Heart right ventricle (tissue), 16 donors: ENCODE measurements around the gene MEX3B. TPM values are rescaled to one million over a fixed set of nuclear protein-coding genes. Genes with fewer than 3 reads are reported as not detected.

ENCODE experiments used
- ATAC-seq, 8 donors: fragments of 200-7000 bp; cut with Tn5 transposase; one replicate each; pipeline ENCODE4 v1.9.1; 2020; ENCODE audit warnings: mild to moderate bottlenecking in 8 of 8, moderate library complexity in 8 of 8, moderate number of reproducible peaks in 1 of 8
- DNase-seq, 2 donors: peaks; one replicate each; pipeline ENCODE4 v3.0.0-alpha.2; 2020
- H3K27ac ChIP-seq, 10 donors: fragments of 200-600 bp; sonication (generic) in 2 of 10; one replicate each; pipeline versions ENCODE4 v1.5.0 to v1.8.0; 2020 to 2022; ENCODE audit warnings: mild to moderate bottlenecking in 3 of 10
- H3K27me3 ChIP-seq, 7 donors: fragments of 200-600 bp; one replicate each; pipeline ENCODE4 v1.8.0; 2021 to 2022; ENCODE audit warnings: mild to moderate bottlenecking in 2 of 7
- H3K36me3 ChIP-seq, 9 donors: fragments of 200-600 bp; sonication (generic) in 1 of 9; one replicate each; pipeline versions ENCODE4 v1.5.0 to v1.8.0; 2020 to 2022; ENCODE audit warnings: mild to moderate bottlenecking in 2 of 9
- H3K4me1 ChIP-seq, 9 donors: fragments of 200-600 bp; sonication (generic) in 1 of 9; one replicate each; pipeline versions ENCODE4 v1.5.0 to v1.8.0; 2020 to 2022; ENCODE audit warnings: mild to moderate bottlenecking in 4 of 9
- H3K4me3 ChIP-seq, 10 donors: fragments of 200-600 bp; sonication (generic) in 2 of 10; one replicate each; pipeline versions ENCODE4 v1.5.0 to v1.8.0; 2020 to 2022; ENCODE audit warnings: mild to moderate bottlenecking in 7 of 10, moderate library complexity in 2 of 10
- H3K9me3 ChIP-seq, 11 donors: fragments of 200-600 bp in 10 of 11; sonication (generic) in 2 of 11; one replicate each; pipeline versions ENCODE4 v1.5.0 to v1.8.0; 2013 to 2022; ENCODE audit warnings: mild to moderate bottlenecking in 2 of 11, control low read depth in 1 of 11, moderate library complexity in 1 of 11
- WGBS, 2 donors: extraction: QIAGEN DNeasy Blood & Tissue Kit; methylation state at CpG; one replicate each; pipeline ENCODE4 v1.1.7; 2013; ENCODE audit warnings: inconsistent platforms in 1 of 2; 5-methylcytosine and 5-hydroxymethylcytosine counted together
- intact Hi-C, 10 donors: fragments of 100-400 bp; cut with DNase I; formaldehyde crosslinking; loops; one replicate each; pipeline versions ENCODE4 v1.11.1 to v1.14.2; 2022
- polyA plus RNA-seq, 2 donors: library from polyadenylated mRNA; stranded (reverse); fragments of 200-250 nt; gene quantifications; one replicate each; pipeline ENCODE4 v1.2.3, GENCODE V29; 2013
- total RNA-seq, 10 donors: library from RNA; stranded (reverse); fragmentation: NEBNext Ultra II Directional in 3 of 10; extraction: Animal tissue kit (Norgen Biotek cat#: 25700) in 3 of 10; gene quantifications; one replicate each; pipeline versions ENCODE4 v1.2.1 to v1.2.4, GENCODE V29; 2021 to 2023
- TF ChIP-seq, protein P1 (sequence below), 9 donors: fragments of 200-600 bp; sonication (generic) in 2 of 9; IDR thresholded peaks; one replicate each; pipeline versions ENCODE4 v1.5.0 to v1.8.0; 2021 to 2022; ENCODE audit warnings: antibody characterized with exemption in 9 of 9, mild to moderate bottlenecking in 5 of 9, moderate library complexity in 1 of 9
- donor health status: Arrhythmogenic right ventricular cardiomyopathy.
- donor health status: ischemic (EF 13 %, LVEDD 7.1; RV severe dilation, severe dysfunction).
- donor health status: healthy with polysubstance abuse.
- donor health status: DM: no; HTN: yes; CAD: no.
- donor health status: DM: no; HTN: no; CAD: no.
- donor health status: ischemic (EF 25% LVEDD 6.9; RV normal size, moderate dysfunction).
- donor health status: ischemic (EF 25% LVEDD 5.7; RV mildly dilated, moderate dysfunction).
- donor health status: healthy.
- donor health status: DM: yes; HTN: yes; CAD: no.
- donor health status: Ischemic cardiomyopathy.
- donor health status: ischemic (EF 35%, LVEDD 5.7; RV mildly dilated, moderate dysfunction).
- donor health status: nonischemic (EF 11% LVEDD 7.7; RV severe dilation, severe dysfunction).
- donor health status: DM: yes; HTN: yes; CAD: no.
- donor health status: PGD.
- donor health status: ischemic (EF 29% LVEDD 5.4; RV normal size, mild dysfunction).
- donor health status: nonischemic (EF 23%, LVEDD 6.1; RV moderate dilation, normal function).

MEX3B gene
- total and polyA plus RNA-seq, 12 donors = 1.3 to 5.0 (median 2.8) TPM

DNA sequence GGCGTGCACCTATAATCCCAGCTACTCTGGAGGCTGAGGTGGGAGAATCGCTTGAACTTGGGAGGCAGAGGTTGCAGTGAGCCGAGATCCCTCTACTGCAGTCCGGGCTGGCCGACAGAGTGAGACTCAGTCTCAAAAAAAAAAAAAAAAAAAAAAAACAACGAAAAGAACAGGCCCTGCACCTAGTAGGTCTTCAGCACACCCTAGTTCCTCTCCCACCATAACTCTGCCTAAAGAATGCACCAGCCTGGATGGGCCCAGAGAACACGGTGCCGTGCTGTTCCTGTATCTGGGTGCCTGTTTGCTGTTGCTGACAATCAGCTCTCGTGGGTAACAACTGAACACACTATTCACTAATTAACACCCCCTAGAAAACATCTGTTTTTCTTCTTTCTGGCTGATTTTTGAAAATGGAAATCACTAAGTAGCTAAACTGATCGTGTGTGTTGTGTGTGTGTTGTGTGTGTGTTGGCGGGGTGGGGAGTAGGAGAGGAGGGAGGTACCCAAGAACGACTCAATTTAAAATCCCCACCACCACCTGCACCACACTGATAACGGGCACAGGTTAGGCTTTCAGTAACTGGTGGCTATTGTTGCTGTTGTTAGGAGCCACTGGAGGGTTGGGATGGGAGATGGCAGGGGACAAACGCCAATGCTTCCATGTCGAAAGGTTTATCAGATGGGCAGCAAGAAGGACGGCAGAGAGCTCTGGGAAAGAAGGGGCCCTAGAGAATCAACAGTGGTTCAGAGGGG is 40.6 kb upstream of the MEX3B start:
- TF ChIP-seq, protein P1, sequence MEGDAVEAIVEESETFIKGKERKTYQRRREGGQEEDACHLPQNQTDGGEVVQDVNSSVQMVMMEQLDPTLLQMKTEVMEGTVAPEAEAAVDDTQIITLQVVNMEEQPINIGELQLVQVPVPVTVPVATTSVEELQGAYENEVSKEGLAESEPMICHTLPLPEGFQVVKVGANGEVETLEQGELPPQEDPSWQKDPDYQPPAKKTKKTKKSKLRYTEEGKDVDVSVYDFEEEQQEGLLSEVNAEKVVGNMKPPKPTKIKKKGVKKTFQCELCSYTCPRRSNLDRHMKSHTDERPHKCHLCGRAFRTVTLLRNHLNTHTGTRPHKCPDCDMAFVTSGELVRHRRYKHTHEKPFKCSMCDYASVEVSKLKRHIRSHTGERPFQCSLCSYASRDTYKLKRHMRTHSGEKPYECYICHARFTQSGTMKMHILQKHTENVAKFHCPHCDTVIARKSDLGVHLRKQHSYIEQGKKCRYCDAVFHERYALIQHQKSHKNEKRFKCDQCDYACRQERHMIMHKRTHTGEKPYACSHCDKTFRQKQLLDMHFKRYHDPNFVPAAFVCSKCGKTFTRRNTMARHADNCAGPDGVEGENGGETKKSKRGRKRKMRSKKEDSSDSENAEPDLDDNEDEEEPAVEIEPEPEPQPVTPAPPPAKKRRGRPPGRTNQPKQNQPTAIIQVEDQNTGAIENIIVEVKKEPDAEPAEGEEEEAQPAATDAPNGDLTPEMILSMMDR (IDR thresholded peaks at IDR 0.05) = no peak
- Histone ChIP-seq H3K9me3 (no peaks in the 10 kb centered on the region), H3K27ac (no peak overlapping the region), H3K27me3 (peaks cover 0 to 11% (median 0%) of the 10 kb centered on the region in 7 donors), H3K4me3 (no peak overlapping the region), H3K36me3 (no peaks in the 10 kb centered on the region), H3K4me1 (no peaks in the 10 kb centered on the region)
- DNase-seq (no peak), ATAC-seq (no peak)
- intact Hi-C loops = no loop called here
- 77 to 78% methylated on average over 16 of the region's 16 CpGs for WGBS, 2 donors

DNA sequence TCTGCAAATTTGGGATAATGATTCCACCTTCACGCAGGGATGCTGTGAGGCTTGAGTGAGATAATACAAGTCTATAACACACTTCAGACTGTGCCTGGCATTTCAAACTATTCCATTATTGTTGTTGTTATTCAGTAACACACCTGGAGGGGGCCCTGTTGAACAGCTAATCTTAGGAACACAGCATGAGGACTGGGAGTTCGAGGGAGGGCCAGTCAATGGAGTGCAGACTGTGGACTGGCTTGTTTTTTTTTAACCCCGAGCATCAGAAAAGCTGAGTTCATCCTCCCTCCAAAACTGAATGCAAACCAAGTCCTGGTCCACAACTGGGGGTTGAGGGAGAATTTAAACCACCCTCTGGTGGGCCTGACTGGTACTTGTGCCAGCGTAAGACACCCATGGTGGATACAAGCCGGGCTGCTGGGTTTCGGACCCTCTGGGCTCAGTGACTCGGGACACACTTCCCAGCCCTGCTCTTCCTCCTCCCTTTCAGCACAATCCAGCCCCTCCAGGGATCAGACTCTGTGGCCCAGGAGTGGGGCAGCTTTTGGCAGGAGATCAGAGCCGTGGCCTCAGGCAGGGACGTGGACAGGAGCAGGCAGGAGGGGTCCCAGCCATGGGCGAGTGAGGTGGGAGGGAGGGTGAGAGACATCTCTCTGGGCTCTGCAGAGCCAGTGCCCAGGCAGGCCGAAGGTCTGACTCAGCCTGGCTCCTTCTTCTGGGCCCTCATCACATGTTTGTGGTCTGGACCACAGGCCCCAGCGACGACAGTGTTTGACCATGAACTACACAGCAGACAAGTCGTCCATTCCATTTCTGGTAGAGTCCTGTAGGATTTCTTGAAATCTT is 36.3 kb upstream of the MEX3B start:
- H3K36me3 ChIP-seq = no peaks in the 10 kb centered on the region
- DNase-seq = no peak
- WGBS, 2 donors = 75 to 77% methylated on average over 14 of the region's 14 CpGs
- H3K4me3 ChIP-seq = no peak overlapping the region
- ATAC-seq = no peak
- H3K4me1 ChIP-seq = no peaks in the 10 kb centered on the region
- no peaks in the 10 kb centered on the region for H3K9me3 ChIP-seq
- H3K27me3 ChIP-seq = peaks cover 0 to 25% (median 12%) of the 10 kb centered on the region in 7 donors
- no peak overlapping the region for H3K27ac ChIP-seq
- intact Hi-C loops = no loop called here
- TF ChIP-seq, protein P1 (IDR thresholded peaks at IDR 0.05) = no peak

DNA sequence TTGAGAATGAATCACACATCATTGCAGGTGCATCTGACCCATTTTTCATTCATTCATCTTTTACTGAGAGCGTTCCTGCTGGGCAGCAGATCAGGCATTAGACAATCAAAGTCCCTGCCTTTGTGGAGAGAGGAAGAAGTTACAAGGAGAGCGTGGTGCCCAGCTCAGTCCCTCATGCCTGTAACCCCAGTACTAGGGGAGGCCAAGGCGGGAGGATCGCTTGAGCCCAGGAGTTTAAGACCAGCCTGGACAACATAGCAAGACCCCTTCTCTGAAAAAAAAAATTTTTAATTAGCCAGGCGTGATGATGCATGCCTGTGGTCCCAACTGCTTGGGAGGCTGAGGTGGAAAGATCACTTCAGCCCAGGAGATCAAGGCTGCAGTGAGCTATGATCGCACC is 35.0 kb upstream of the MEX3B start:
- DNase-seq (no peak), ATAC-seq (no peak)
- WGBS, 2 donors = 91 to 96% methylated on average over 6 of the region's 6 CpGs
- no peak overlapping the region for H3K27ac ChIP-seq
- H3K27me3 ChIP-seq = peaks cover 0 to 27% (median 12%) of the 10 kb centered on the region in 7 donors
- intact Hi-C loops = no loop called here
- H3K9me3 ChIP-seq = no peaks in the 10 kb centered on the region
- H3K4me1 ChIP-seq = no peaks in the 10 kb centered on the region
- TF ChIP-seq, protein P1 (IDR thresholded peaks at IDR 0.05) = no peak
- no peak overlapping the region for H3K4me3 ChIP-seq
- H3K36me3 ChIP-seq = no peaks in the 10 kb centered on the region

DNA sequence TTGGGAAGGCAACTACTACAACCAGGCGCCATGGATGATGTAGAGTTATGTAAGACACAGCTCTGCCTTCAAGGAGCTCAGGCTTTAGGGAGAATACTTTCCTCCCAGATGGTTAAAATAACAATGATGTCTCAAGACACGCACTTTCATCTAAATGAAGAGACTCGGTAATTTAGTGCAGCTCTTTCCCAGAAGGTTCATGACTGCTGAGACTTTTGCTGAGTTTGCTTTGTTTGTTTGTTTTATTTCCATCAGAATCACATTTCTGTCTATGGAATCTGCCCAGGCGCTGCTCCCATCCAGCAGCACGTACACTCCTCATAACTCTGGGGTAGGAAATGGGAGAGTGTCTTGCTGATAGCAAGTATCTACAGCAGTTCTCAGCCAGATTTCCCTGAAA is 33.9 kb upstream of the MEX3B start:
- ATAC-seq = no peak
- WGBS, 2 donors = 45 to 61% methylated on average over 5 of the region's 5 CpGs
- Histone ChIP-seq H3K4me1 (no peaks in the 10 kb centered on the region), H3K27me3 (peaks cover 0 to 33% (median 12%) of the 10 kb centered on the region in 7 donors), H3K9me3 (no peaks in the 10 kb centered on the region), H3K27ac (no peak overlapping the region), H3K36me3 (no peaks in the 10 kb centered on the region), H3K4me3 (no peak overlapping the region)
- DNase-seq = no peak
- TF ChIP-seq, protein P1 (IDR thresholded peaks at IDR 0.05) = no peak
- intact Hi-C loops = no loop called here
